ENCODE data around the gene MYOG.

The MYOG gene

GRCh38 chr1:203037509-203038190, 48.2 kb downstream of the MYOG start:
- no peak overlapping the region for H3K4me3 ChIP-seq
- H3K9ac ChIP-seq (ENCODE audit: insufficient read length), result no peak overlapping the region
- H3K36me3 ChIP-seq (ENCODE audit: insufficient read depth, low read length), result no peaks in the 10 kb centered on the region
- no peak for TF ChIP-seq EZH2 (IDR thresholded peaks at IDR 0.05)
- DNase-seq (ENCODE audit: low read depth, low spot score), result no peak
- no peak overlapping the region for H3K27ac ChIP-seq
- no peaks in the 10 kb centered on the region for H3K9me3 ChIP-seq (ENCODE audit: low read depth, low read length)

GRCh38 chr1:203036537-203036936, 49.3 kb downstream of the MYOG start:
- no peaks in the 10 kb centered on the region for H3K9me3 ChIP-seq (ENCODE audit: low read depth, low read length)
- TF ChIP-seq POLR2AphosphoS5 (IDR thresholded peaks at IDR 0.05; ENCODE audit: borderline replicate concordance, low read depth, low read length) (no peak), FOXP2 (optimal IDR thresholded peaks at IDR 0.05; ENCODE audit: control extremely low read depth, extremely low read length, insufficient read depth) (no peak), EZH2 (IDR thresholded peaks at IDR 0.05) (no peak)
- no peak overlapping the region for H3K27ac ChIP-seq
- no peaks in the 10 kb centered on the region for H3K36me3 ChIP-seq (ENCODE audit: insufficient read depth, low read length)
- no peak overlapping the region for H3K4me3 ChIP-seq
- H3K9ac ChIP-seq (ENCODE audit: insufficient read length), result no peak overlapping the region
- no peak for DNase-seq (ENCODE audit: low read depth, low spot score)

- no peak for TF ChIP-seq POLR2AphosphoS5 (IDR thresholded peaks at IDR 0.05; ENCODE audit: borderline replicate concordance, low read depth, low read length)
- TF ChIP-seq EZH2 (IDR thresholded peaks at IDR 0.05), result no peak
- TF ChIP-seq FOXP2 (optimal IDR thresholded peaks at IDR 0.05; ENCODE audit: control extremely low read depth, extremely low read length, insufficient read depth), result no peak
- no peak for DNase-seq (ENCODE audit: low read depth, low spot score)
- Histone ChIP-seq H3K27ac (no peak overlapping the region), H3K4me3 (no peak overlapping the region), H3K36me3 (ENCODE audit: insufficient read depth, low read length) (no peaks in the 10 kb centered on the region), H3K9ac (ENCODE audit: insufficient read length) (no peak overlapping the region), H3K9me3 (ENCODE audit: low read depth, low read length) (no peaks in the 10 kb centered on the region)
Observed at GRCh38 chr1:203036135-203036534, 49.7 kb downstream of the MYOG start.

GRCh38 chr1:203035111-203036000, 50.5 kb downstream of the MYOG start:
- TF ChIP-seq FOXP2 (optimal IDR thresholded peaks at IDR 0.05; ENCODE audit: control extremely low read depth, extremely low read length, insufficient read depth) (no peak), EZH2 (IDR thresholded peaks at IDR 0.05) (no peak), POLR2AphosphoS5 (IDR thresholded peaks at IDR 0.05; ENCODE audit: borderline replicate concordance, low read depth, low read length) (no peak)

GRCh38 chr1:203034422-203035110, 51.2 kb downstream of the MYOG start:
- no peaks in the 10 kb centered on the region for H3K36me3 ChIP-seq (ENCODE audit: insufficient read depth, low read length)
- no peak overlapping the region for H3K4me3 ChIP-seq
- H3K9ac ChIP-seq (ENCODE audit: insufficient read length), result no peak overlapping the region
- TF ChIP-seq FOXP2 (optimal IDR thresholded peaks at IDR 0.05; ENCODE audit: control extremely low read depth, extremely low read length, insufficient read depth), result no peak
- TF ChIP-seq EZH2 (IDR thresholded peaks at IDR 0.05), result no peak
- TF ChIP-seq POLR2AphosphoS5 (IDR thresholded peaks at IDR 0.05; ENCODE audit: borderline replicate concordance, low read depth, low read length), result no peak
- no peak for DNase-seq (ENCODE audit: low read depth, low spot score)
- H3K27ac ChIP-seq, result no peak overlapping the region
- H3K9me3 ChIP-seq (ENCODE audit: low read depth, low read length), result no peaks in the 10 kb centered on the region

More at GRCh38 chr1:203035111-203036000, 50.5 kb downstream of the MYOG start:
- no peaks in the 10 kb centered on the region for H3K9me3 ChIP-seq (ENCODE audit: low read depth, low read length)
- no peaks in the 10 kb centered on the region for H3K36me3 ChIP-seq (ENCODE audit: insufficient read depth, low read length)
- no peak overlapping the region for H3K9ac ChIP-seq (ENCODE audit: insufficient read length)
- no peak overlapping the region for H3K4me3 ChIP-seq
- H3K27ac ChIP-seq, result no peak overlapping the region
- no peak for DNase-seq (ENCODE audit: low read depth, low spot score)

- DNase-seq (ENCODE audit: low read depth, low spot score), result no peak
- Histone ChIP-seq H3K27ac (no peak overlapping the region), H3K9me3 (ENCODE audit: low read depth, low read length) (no peaks in the 10 kb centered on the region), H3K36me3 (ENCODE audit: insufficient read depth, low read length) (no peaks in the 10 kb centered on the region), H3K4me3 (no peak overlapping the region), H3K9ac (ENCODE audit: insufficient read length) (no peak overlapping the region)
- TF ChIP-seq EZH2 (IDR thresholded peaks at IDR 0.05), result no peak
- TF ChIP-seq POLR2AphosphoS5 (IDR thresholded peaks at IDR 0.05; ENCODE audit: borderline replicate concordance, low read depth, low read length), result no peak
- TF ChIP-seq FOXP2 (optimal IDR thresholded peaks at IDR 0.05; ENCODE audit: control extremely low read depth, extremely low read length, insufficient read depth), result no peak
Observed at GRCh38 chr1:203033917-203034316, 51.9 kb downstream of the MYOG start.

- Histone ChIP-seq H3K27ac (no peak overlapping the region), H3K9me3 (ENCODE audit: low read depth, low read length) (no peaks in the 10 kb centered on the region), H3K36me3 (ENCODE audit: insufficient read depth, low read length) (no peaks in the 10 kb centered on the region), H3K4me3 (no peak overlapping the region), H3K9ac (ENCODE audit: insufficient read length) (no peak overlapping the region)
- no peak for TF ChIP-seq POLR2AphosphoS5 (IDR thresholded peaks at IDR 0.05; ENCODE audit: borderline replicate concordance, low read depth, low read length)
- TF ChIP-seq EZH2 (IDR thresholded peaks at IDR 0.05), result no peak
- no peak for TF ChIP-seq FOXP2 (optimal IDR thresholded peaks at IDR 0.05; ENCODE audit: control extremely low read depth, extremely low read length, insufficient read depth)
- DNase-seq (ENCODE audit: low read depth, low spot score), result no peak
Observed at GRCh38 chr1:203033287-203033686, 52.5 kb downstream of the MYOG start.

Data from SK-N-MC (cell line).